ENCODE results near the gene TEX55.

Gene TEX55

DNA sequence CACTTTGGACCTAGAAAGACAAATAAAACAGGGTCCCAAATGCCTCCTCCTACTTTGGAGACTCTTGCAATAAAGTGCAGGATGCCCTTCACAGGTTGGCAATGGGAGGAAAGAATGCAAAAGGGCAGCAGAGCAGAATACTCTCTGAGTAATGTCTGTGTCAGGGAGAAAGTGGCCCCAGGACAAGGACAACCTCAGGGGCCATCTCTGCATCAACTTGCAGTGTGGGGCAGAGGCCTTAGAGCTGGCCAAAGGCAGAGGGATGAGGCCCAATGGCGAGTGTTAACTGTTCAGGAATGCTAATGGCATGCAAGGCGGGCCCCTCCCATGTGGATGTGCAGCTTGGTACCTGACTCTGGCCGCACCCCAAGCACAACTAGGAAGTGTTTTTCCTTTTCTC lies 35.8 kb downstream of the TEX55 start:
- no peak for DNase-seq
- Histone ChIP-seq H3K4me1 (ENCODE audit: insufficient read depth, low read length) (no peaks in the 10 kb centered on the region), H3K9me3 (ENCODE audit: insufficient read depth, low read length, severe bottlenecking) (no peaks in the 10 kb centered on the region), H3K27me3 (ENCODE audit: insufficient read depth, low read length, poor library complexity) (no peaks in the 10 kb centered on the region), H2AFZ (ENCODE audit: low read depth, low read length) (no peak overlapping the region), H3K79me2 (ENCODE audit: insufficient read depth, low read length) (no peaks in the 10 kb centered on the region), H3K36me3 (ENCODE audit: insufficient read depth, low read length) (no peaks in the 10 kb centered on the region), H3K27ac (ENCODE audit: low read length) (no peak overlapping the region), H3K4me3 (ENCODE audit: low read depth in 1 of 2, low read length in 2 of 2) (no peak overlapping the region), H3K9ac (ENCODE audit: low read depth, low read length) (no peak overlapping the region), H4K20me1 (ENCODE audit: insufficient read depth, low read length) (no peaks in the 10 kb centered on the region), H3K4me2 (ENCODE audit: insufficient read depth, low read length) (no peak overlapping the region)
- ATAC-seq (ENCODE audit: insufficient read depth, low read depth): no peak
- TF ChIP-seq, protein P1, sequence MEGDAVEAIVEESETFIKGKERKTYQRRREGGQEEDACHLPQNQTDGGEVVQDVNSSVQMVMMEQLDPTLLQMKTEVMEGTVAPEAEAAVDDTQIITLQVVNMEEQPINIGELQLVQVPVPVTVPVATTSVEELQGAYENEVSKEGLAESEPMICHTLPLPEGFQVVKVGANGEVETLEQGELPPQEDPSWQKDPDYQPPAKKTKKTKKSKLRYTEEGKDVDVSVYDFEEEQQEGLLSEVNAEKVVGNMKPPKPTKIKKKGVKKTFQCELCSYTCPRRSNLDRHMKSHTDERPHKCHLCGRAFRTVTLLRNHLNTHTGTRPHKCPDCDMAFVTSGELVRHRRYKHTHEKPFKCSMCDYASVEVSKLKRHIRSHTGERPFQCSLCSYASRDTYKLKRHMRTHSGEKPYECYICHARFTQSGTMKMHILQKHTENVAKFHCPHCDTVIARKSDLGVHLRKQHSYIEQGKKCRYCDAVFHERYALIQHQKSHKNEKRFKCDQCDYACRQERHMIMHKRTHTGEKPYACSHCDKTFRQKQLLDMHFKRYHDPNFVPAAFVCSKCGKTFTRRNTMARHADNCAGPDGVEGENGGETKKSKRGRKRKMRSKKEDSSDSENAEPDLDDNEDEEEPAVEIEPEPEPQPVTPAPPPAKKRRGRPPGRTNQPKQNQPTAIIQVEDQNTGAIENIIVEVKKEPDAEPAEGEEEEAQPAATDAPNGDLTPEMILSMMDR (IDR thresholded peaks at IDR 0.05; ENCODE audit: borderline replicate concordance, extremely low read depth, low read length, poor library complexity, severe bottlenecking): no peak
- TF ChIP-seq EZH2 (IDR thresholded peaks at IDR 0.05; ENCODE audit: borderline replicate concordance, low read depth, low read length, severe bottlenecking): no peak

DNA sequence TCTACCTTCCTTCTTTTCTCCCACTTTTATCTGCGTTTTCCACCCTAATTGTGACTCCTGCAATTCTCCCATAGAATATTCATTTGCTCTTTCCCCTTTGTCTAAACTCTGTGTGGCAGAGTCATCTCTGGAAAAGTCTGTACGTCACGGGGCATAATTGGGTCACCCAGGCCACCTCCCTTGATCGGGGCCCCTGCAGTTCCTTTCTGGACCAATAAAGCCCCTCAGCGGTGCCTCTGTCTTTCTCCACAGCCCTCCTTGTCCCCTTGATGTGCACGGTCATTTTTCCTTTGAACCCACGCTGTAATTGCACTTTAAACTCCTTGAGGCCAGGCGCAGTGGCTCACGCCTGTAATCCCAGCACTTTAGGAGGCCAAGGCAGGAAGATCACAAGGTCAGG lies 38.1 kb downstream of the TEX55 start:
- H3K36me3 ChIP-seq (ENCODE audit: insufficient read depth, low read length): no peaks in the 10 kb centered on the region
- no peak overlapping the region for H3K4me2 ChIP-seq (ENCODE audit: insufficient read depth, low read length)
- ATAC-seq (ENCODE audit: insufficient read depth, low read depth): no peak
- no peaks in the 10 kb centered on the region for H3K79me2 ChIP-seq (ENCODE audit: insufficient read depth, low read length)
- no peaks in the 10 kb centered on the region for H3K27me3 ChIP-seq (ENCODE audit: insufficient read depth, low read length, poor library complexity)
- no peaks in the 10 kb centered on the region for H3K4me1 ChIP-seq (ENCODE audit: insufficient read depth, low read length)
- no peak overlapping the region for H3K27ac ChIP-seq (ENCODE audit: low read length)
- no peaks in the 10 kb centered on the region for H3K9me3 ChIP-seq (ENCODE audit: insufficient read depth, low read length, severe bottlenecking)
- TF ChIP-seq EZH2 (IDR thresholded peaks at IDR 0.05; ENCODE audit: borderline replicate concordance, low read depth, low read length, severe bottlenecking): no peak
- TF ChIP-seq, protein P1 (IDR thresholded peaks at IDR 0.05; ENCODE audit: borderline replicate concordance, extremely low read depth, low read length, poor library complexity, severe bottlenecking): no peak
- H3K9ac ChIP-seq (ENCODE audit: low read depth, low read length): no peak overlapping the region
- no peak overlapping the region for H3K4me3 ChIP-seq (ENCODE audit: low read depth in 1 of 2, low read length in 2 of 2)
- H2AFZ ChIP-seq (ENCODE audit: low read depth, low read length): no peak overlapping the region
- no peaks in the 10 kb centered on the region for H4K20me1 ChIP-seq (ENCODE audit: insufficient read depth, low read length)
- no peak for DNase-seq

DNA sequence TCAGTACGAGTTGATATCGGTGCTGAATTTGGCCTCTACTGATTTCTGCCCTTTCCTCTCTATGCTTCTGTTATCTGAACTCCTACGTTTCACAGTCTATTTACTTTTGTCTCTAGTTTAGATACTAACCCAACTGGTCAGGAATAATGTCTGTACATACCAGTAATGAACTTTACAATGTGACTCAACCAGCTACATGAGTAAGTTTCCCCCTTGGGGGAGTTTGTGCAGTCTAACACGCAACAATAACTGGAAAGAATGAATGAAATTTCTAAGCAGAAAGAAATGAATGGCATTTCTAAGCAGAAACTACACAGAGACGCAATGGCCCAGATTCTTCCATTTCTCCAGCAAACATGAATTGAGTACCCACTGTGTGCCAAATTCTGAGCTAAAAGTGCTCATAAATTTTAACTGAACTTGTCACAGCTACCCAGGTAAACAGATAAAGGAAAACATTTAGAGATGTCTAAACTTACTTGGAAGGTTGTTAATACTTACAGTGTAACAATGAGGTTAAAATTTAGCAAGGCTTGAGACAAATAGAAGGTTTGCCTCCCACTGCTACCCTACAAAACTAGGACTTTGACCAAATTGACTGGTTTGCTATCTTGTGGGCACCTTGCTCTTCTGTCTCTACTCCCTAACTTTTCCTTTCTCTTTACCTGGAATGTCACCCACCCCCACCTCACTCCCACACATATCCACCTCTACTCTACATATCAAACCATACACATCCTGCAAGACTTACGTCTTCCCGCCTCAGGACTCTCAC lies 39.0 kb downstream of the TEX55 start:
- TF ChIP-seq EZH2 (IDR thresholded peaks at IDR 0.05; ENCODE audit: borderline replicate concordance, low read depth, low read length, severe bottlenecking): no peak
- TF ChIP-seq, protein P1 (IDR thresholded peaks at IDR 0.05; ENCODE audit: borderline replicate concordance, extremely low read depth, low read length, poor library complexity, severe bottlenecking): no peak
- no peaks in the 10 kb centered on the region for H3K27me3 ChIP-seq (ENCODE audit: insufficient read depth, low read length, poor library complexity)
- H3K27ac ChIP-seq (ENCODE audit: low read length): no peak overlapping the region
- no peaks in the 10 kb centered on the region for H3K79me2 ChIP-seq (ENCODE audit: insufficient read depth, low read length)
- H3K9ac ChIP-seq (ENCODE audit: low read depth, low read length): no peak overlapping the region
- H3K4me1 ChIP-seq (ENCODE audit: insufficient read depth, low read length): no peaks in the 10 kb centered on the region
- ATAC-seq (ENCODE audit: insufficient read depth, low read depth) (no peak), DNase-seq (no peak)
- H3K4me3 ChIP-seq (ENCODE audit: low read depth in 1 of 2, low read length in 2 of 2): no peak overlapping the region
- no peak overlapping the region for H3K4me2 ChIP-seq (ENCODE audit: insufficient read depth, low read length)
- no peaks in the 10 kb centered on the region for H4K20me1 ChIP-seq (ENCODE audit: insufficient read depth, low read length)
- no peak overlapping the region for H2AFZ ChIP-seq (ENCODE audit: low read depth, low read length)
- no peaks in the 10 kb centered on the region for H3K9me3 ChIP-seq (ENCODE audit: insufficient read depth, low read length, severe bottlenecking)
- H3K36me3 ChIP-seq (ENCODE audit: insufficient read depth, low read length): no peaks in the 10 kb centered on the region
